Epithelial cell of umbilical artery (primary cell): Measurements from ENCODE around the gene ITIH5. TPM values are rescaled to one million over a fixed set of nuclear protein-coding genes. Genes with fewer than 3 reads are reported as not detected.

Source experiments
- total RNA-seq: library from RNA; depleted of rRNA; stranded (reverse); fragments of >200 nt; gene quantifications from 2 replicates; pipeline ENCODE4 v1.2.3, GENCODE V29; 2014

The ITIH5 gene
- not detected in 2 replicates for total RNA-seq

DNA sequence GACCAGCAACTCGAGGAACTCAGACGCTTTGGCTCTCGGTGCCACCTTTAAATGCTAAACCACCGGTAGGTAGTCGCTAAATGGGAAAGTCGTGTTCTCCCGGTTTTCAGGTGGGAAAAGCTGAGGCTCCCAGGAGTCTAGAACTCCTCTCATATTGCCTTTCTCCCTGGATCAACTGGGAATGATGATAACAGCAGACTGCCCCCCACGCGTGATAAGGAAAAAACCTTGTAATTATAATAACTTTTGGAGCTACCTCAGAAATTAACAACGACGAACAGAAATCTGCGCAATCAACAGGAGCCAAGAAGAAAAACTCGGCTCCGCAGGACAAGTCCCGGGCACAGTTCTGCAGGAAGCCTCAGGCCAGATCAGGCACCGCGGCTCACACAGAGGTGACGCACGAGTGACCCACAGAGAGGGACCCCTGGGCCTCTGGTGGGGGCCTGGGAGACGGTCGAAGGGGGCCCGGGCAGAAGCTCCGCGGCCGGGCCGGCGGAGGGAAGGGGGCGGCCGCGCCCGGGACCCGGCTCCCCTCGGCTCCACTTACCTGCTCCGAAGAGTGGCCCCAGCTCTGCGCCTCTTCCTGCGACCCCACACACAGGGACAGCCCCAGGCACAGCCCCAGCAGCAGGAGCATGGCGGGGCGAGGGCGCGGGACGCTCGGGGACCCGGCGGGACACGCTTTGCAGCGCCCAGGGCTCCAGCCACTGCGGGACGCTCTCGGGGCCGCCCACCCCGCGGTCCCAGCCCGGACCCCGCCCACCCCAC, at the start of gene ITIH5:
Gene ITIH5 (minus strand): TSS at position 714 of the 771 bp plus-strand sequence. CDS start 74 bp downstream, at position 640.

GRCh38 chr10:7703140-7703539, 36.4 kb upstream of the ITIH5 start, which contains the start of gene ITIH2:
ITIH2 (plus strand) TSS chr10:7703316; CDS start chr10:7703435, 119 bp downstream.

Other genes starting within 250 kb of the ITIH5 start
- not detected in 2 replicates for gene ITIH2, start 36.4 kb upstream of the ITIH5 start, total RNA-seq
- 6.5 and 7.4 TPM in 2 replicates for gene KIN, start 121.0 kb upstream of the ITIH5 start, total RNA-seq
- 382 and 408 TPM in 2 replicates for gene ATP5F1C, start 121.2 kb upstream of the ITIH5 start, total RNA-seq
- gene TAF3, start 151.5 kb upstream of the ITIH5 start, total RNA-seq: 1.3 and 1.8 TPM in 2 replicates